Gastroesophageal sphincter (tissue), 4 donors: ENCODE measurements around the gene NUAK1. TPM values are rescaled to one million over a fixed set of nuclear protein-coding genes. Genes with fewer than 3 reads are reported as not detected.

Experiments used
- ATAC-seq: fragments of 150-250 bp; one replicate; pipeline ENCODE4 v1.9.1; 2016; ENCODE audit warnings: mild to moderate bottlenecking, moderate library complexity
- H3K27ac ChIP-seq, 4 donors: fragments of 200-600 bp; sonication (generic) in 3 of 4; 1 replicate in 3 of 4; 2 replicates in 1 of 4; pipeline ENCODE4 v1.5.1; 2016 to 2019
- H3K27me3 ChIP-seq: fragments of 200-600 bp; sonication (generic); one replicate; pipeline ENCODE4 v1.5.1; 2019
- H3K36me3 ChIP-seq, 2 donors: fragments of 200-600 bp; sonication (generic); one replicate each; pipeline ENCODE4 v1.5.1; 2019; ENCODE audit warnings: control low read depth in 1 of 2
- H3K4me1 ChIP-seq, 3 donors: fragments of 200-600 bp; sonication (generic); 1 replicate in 2 of 3; 2 replicates in 1 of 3; pipeline ENCODE4 v1.5.1; 2016 to 2019; ENCODE audit warnings: control low read depth in 2 of 3
- H3K4me3 ChIP-seq, 2 donors: fragments of 200-600 bp; sonication (generic); one replicate each; pipeline ENCODE4 v1.5.1; 2019; ENCODE audit warnings: mild to moderate bottlenecking in 1 of 2, moderate library complexity in 1 of 2
- H3K9me3 ChIP-seq, 3 donors: fragments of 200-600 bp; sonication (generic); one replicate each; pipeline ENCODE4 v1.5.1; 2017 to 2019; ENCODE audit warnings: control low read depth in 2 of 3
- CTCF ChIP-seq, 4 experiments: fragments of 200-600 bp in 2 of 4; fragments of 450-650 bp in 2 of 4; sonication (generic) in 1 of 4; IDR thresholded peaks; one replicate each; pipeline ENCODE4 v1.5.1; 2017 to 2019; ENCODE audit warnings: antibody characterized with exemption in 4 of 4, mild to moderate bottlenecking in 2 of 4, moderate library complexity in 2 of 4
- EP300 ChIP-seq: sonication (generic); formaldehyde crosslinking; IDR thresholded peaks from one replicate; pipeline ENCODE4 v1.6.1; 2017; ENCODE audit warnings: antibody characterized with exemption, mild to moderate bottlenecking
- POLR2A ChIP-seq, 2 donors: fragments of 450-650 bp; IDR thresholded peaks; one replicate each; pipeline ENCODE4 v1.6.1; 2017; ENCODE audit warnings: antibody characterized with exemption in 2 of 2, mild to moderate bottlenecking in 2 of 2, moderate library complexity in 1 of 2
- POLR2AphosphoS5 ChIP-seq: sonication (generic); formaldehyde crosslinking; IDR thresholded peaks from one replicate; pipeline ENCODE4 v1.6.1; 2017; ENCODE audit warnings: antibody characterized with exemption
- WGBS, 2 donors: methylation state at CpG; one replicate each; pipeline ENCODE4 v1.1.5; 2018; ENCODE audit warnings: low coverage in 1 of 2; 5-methylcytosine and 5-hydroxymethylcytosine counted together
- total RNA-seq, 4 donors: library from RNA; depleted of rRNA; stranded (reverse); fragments of >200 nt; gene quantifications; one replicate each; pipeline ENCODE4 v1.1.0, GENCODE V29; 2016

The NUAK1 gene
- total RNA-seq, 4 donors from 2014 or later: 7.4 to 27.7 (median 10.7) TPM

- Histone ChIP-seq H3K27me3 (no peaks in the 10 kb centered on the region), H3K4me3 (no peak overlapping the region), H3K36me3 (peaks cover 0 to 44% of the 10 kb centered on the region in 2 donors), H3K4me1 (peaks cover 0 to 42% (median 28%) of the 10 kb centered on the region in 3 donors), H3K9me3 (no peaks in the 10 kb centered on the region), H3K27ac (no peak overlapping the region)
- no peak for TF ChIP-seq CTCF (IDR thresholded peaks at IDR 0.05)
- TF ChIP-seq EP300: no peak
- TF ChIP-seq POLR2AphosphoS5: no peak
- no peak for TF ChIP-seq POLR2A (IDR thresholded peaks at IDR 0.05)
- 38 to 50% methylated on average over 1 of the region's 1 CpG for WGBS, 2 donors
- ATAC-seq: no peak
These were observed 68.6 kb downstream of the NUAK1 start for GRCh38 chr12:106070147-106070546.

- ATAC-seq: no peak
- no peaks in the 10 kb centered on the region for H3K27me3 ChIP-seq
- no peak overlapping the region for H3K27ac ChIP-seq
- TF ChIP-seq EP300 (no peak), POLR2AphosphoS5 (no peak), POLR2A (IDR thresholded peaks at IDR 0.05) (no peak), CTCF (IDR thresholded peaks at IDR 0.05) (no peak)
- H3K4me3 ChIP-seq: no peak overlapping the region
- peaks cover 0 to 31% (median 20%) of the 10 kb centered on the region in 3 donors for H3K4me1 ChIP-seq
- no peaks in the 10 kb centered on the region for H3K9me3 ChIP-seq
- WGBS, 2 donors: 94 to 100% methylated on average over 2 to 3 of the region's 3 CpGs
- peaks cover 0 to 44% of the 10 kb centered on the region in 2 donors for H3K36me3 ChIP-seq
These were observed 70.5 kb downstream of the NUAK1 start for GRCh38 chr12:106068296-106068695.

- peaks cover 0 to 44% of the 10 kb centered on the region in 2 donors for H3K36me3 ChIP-seq
These were observed 71.0 kb downstream of the NUAK1 start for GRCh38 chr12:106067606-106068205.

GRCh38 chr12:106066726-106067325 lies 71.9 kb downstream of the NUAK1 start:
- peaks cover 0 to 44% of the 10 kb centered on the region in 2 donors for H3K36me3 ChIP-seq
- H3K4me1 ChIP-seq: peaks cover 0 to 16% (median 9%) of the 10 kb centered on the region in 3 donors
- no peaks in the 10 kb centered on the region for H3K9me3 ChIP-seq
- no peaks in the 10 kb centered on the region for H3K27me3 ChIP-seq
- 83% methylated on average over 3 of the region's 25 CpGs; no CpG with 5 or more reads in 1 of the 2 donors for WGBS, 2 donors
- H3K27ac ChIP-seq: no peak overlapping the region
- no peak for TF ChIP-seq POLR2AphosphoS5
- no peak for TF ChIP-seq POLR2A (IDR thresholded peaks at IDR 0.05)
- TF ChIP-seq CTCF (IDR thresholded peaks at IDR 0.05): no peak
- no peak for TF ChIP-seq EP300
- ATAC-seq: no peak
- no peak overlapping the region for H3K4me3 ChIP-seq

More at GRCh38 chr12:106067606-106068205, 71.0 kb downstream of the NUAK1 start:
- ATAC-seq: no peak
- Histone ChIP-seq H3K27me3 (no peaks in the 10 kb centered on the region), H3K27ac (no peak overlapping the region), H3K4me3 (no peak overlapping the region), H3K9me3 (no peaks in the 10 kb centered on the region), H3K4me1 (peaks cover 0 to 25% (median 18%) of the 10 kb centered on the region in 3 donors)
- WGBS, 2 donors: 94 to 95% methylated on average over 11 of the region's 15 CpGs
- TF ChIP-seq CTCF (IDR thresholded peaks at IDR 0.05) (no peak), EP300 (no peak), POLR2A (IDR thresholded peaks at IDR 0.05) (no peak), POLR2AphosphoS5 (no peak)
